K562 (cell line): ENCODE measurements around the gene ZNF296. TPM values are rescaled to one million over a fixed set of nuclear protein-coding genes. Genes with fewer than 3 reads are reported as not detected.

ENCODE experiments used
- AFF4 ChIP-seq: sonication (generic); formaldehyde crosslinking; IDR thresholded peaks from 2 replicates; pipeline ENCODE4 v1.8.0; 2023; ENCODE audit warnings: mild to moderate bottlenecking, missing genetic modification reagents
- ARID3A ChIP-seq: IDR thresholded peaks from 2 replicates; pipeline ENCODE4 v1.6.1; 2012; ENCODE audit warnings: low read depth, low read length, improper control_type of control experiment, borderline replicate concordance
- BMI1 ChIP-seq: fragments of 150-350 bp; IDR thresholded peaks from 2 replicates; pipeline ENCODE4 v1.6.1; 2014; ENCODE audit warnings: low read length
- CC2D1A ChIP-seq: fragments of 450-650 bp; IDR thresholded peaks from 2 replicates; pipeline ENCODE4 v1.6.1; 2017; ENCODE audit warnings: mild to moderate bottlenecking
- CHD2 ChIP-seq: IDR thresholded peaks from 2 replicates; pipeline ENCODE4 v1.6.1; 2011; ENCODE audit warnings: low read depth, low read length
- EP400 ChIP-seq: fragments of 450-650 bp; IDR thresholded peaks from 2 replicates; pipeline ENCODE4 v1.6.1; 2017; ENCODE audit warnings: antibody characterized with exemption, mild to moderate bottlenecking, moderate library complexity
- KHSRP ChIP-seq: fragments of 450-650 bp; IDR thresholded peaks from 2 replicates; pipeline ENCODE4 v1.6.1; 2017
- MIER1 ChIP-seq: fragments of 450-650 bp; IDR thresholded peaks from 2 replicates; pipeline ENCODE4 v1.6.1; 2016; ENCODE audit warnings: antibody characterized with exemption, mild to moderate bottlenecking, low read depth
- MXD1 ChIP-seq: fragments of 250-450 bp; sonication (Bioruptor Pico); IDR thresholded peaks from 2 replicates; pipeline ENCODE4 v1.8.0; 2021; ENCODE audit warnings: borderline replicate concordance, mild to moderate bottlenecking, moderate library complexity; ENCODE audit not compliant: poor library complexity, severe bottlenecking
- NR1H2 ChIP-seq: sonication (generic); formaldehyde crosslinking; IDR thresholded peaks from 2 replicates; pipeline ENCODE4 v1.4.0; 2020; ENCODE audit warnings: mild to moderate bottlenecking, missing genetic modification reagents
- POU5F1 ChIP-seq: fragments of 150-350 bp; IDR thresholded peaks from 2 replicates; pipeline ENCODE4 v1.6.1; 2014; ENCODE audit warnings: borderline replicate concordance, low read length, low read depth, mild to moderate bottlenecking; ENCODE audit not compliant: partially characterized antibody
- RBM22 ChIP-seq: fragments of 200-400 bp; formaldehyde crosslinking; IDR thresholded peaks from 2 replicates; pipeline ENCODE4 v1.6.1; 2018; ENCODE audit warnings: low read length, low read depth; ENCODE audit not compliant: poor library complexity, severe bottlenecking
- SMAD2 ChIP-seq: fragments of 150-350 bp; IDR thresholded peaks from 2 replicates; pipeline ENCODE4 v1.6.1; 2014; ENCODE audit warnings: low read depth, mild to moderate bottlenecking, low read length
- SNAPC5 ChIP-seq: fragments of 250-450 bp; sonication (Bioruptor Pico); IDR thresholded peaks from 2 replicates; pipeline ENCODE4 v1.8.0; 2021; ENCODE audit warnings: moderate library complexity, mild to moderate bottlenecking, inconsistent platforms
- TRIM28 ChIP-seq: fragments of 450-650 bp; IDR thresholded peaks from 2 replicates; pipeline ENCODE4 v1.6.1; 2017
- TSC22D4 ChIP-seq: fragments of 450-650 bp; IDR thresholded peaks from 2 replicates; pipeline ENCODE4 v1.6.1; 2016; ENCODE audit warnings: missing genetic modification characterization, missing biosample characterization, control low read depth
- ZNF384 ChIP-seq: IDR thresholded peaks from 2 replicates; pipeline ENCODE4 v1.6.1; 2012; ENCODE audit warnings: low read depth, low read length, improper control_type of control experiment
- ZNF586 ChIP-seq: fragments of 450-650 bp; formaldehyde crosslinking; conservative IDR thresholded peaks from 2 replicates; pipeline ENCODE4 v1.4.0; 2020; ENCODE audit warnings: mild to moderate bottlenecking, moderate library complexity
- ZNF778 ChIP-seq: fragments of 450-650 bp; formaldehyde crosslinking; IDR thresholded peaks from 2 replicates; pipeline ENCODE4 v1.4.0; 2020; ENCODE audit warnings: mild to moderate bottlenecking, moderate library complexity
- polyA plus RNA-seq, 8 experiments: library from polyadenylated mRNA; depleted of rRNA in 4 of 8; stranded (reverse) in 5 of 8; unstranded in 3 of 8; fragments of >200 nt; fragmentation: Nextera tagmentation in 2 of 8; fragmentation: Illumina TruSeq in 1 of 8; extraction: Ambion mirVana in 2 of 8; extraction: Trizol in 1 of 8; gene quantifications; 2 replicates each; pipeline versions ENCODE4 v1.2.1 to v1.2.3, GENCODE V29; 2011 to 2014; ENCODE audit warnings: inconsistent platforms in 1 of 8, missing spikeins in 1 of 8
- total RNA-seq, 7 experiments: library from RNA; depleted of rRNA in 6 of 7; stranded (reverse); fragments of >200 nt in 6 of 7; fragmentation: Illumina TruSeq in 2 of 7; extraction: Trizol in 2 of 7; gene quantifications; 2 replicates each; pipeline versions ENCODE4 v1.2.1 to v1.2.3, GENCODE V29; 2011 to 2021; ENCODE audit warnings: low replicate concordance in 1 of 7

The ZNF296 gene
- total and polyA plus RNA-seq, 9 of the 15 experiments (the other 6 are each of a cell fraction or from before 2014, with no cell fraction given): 0.03 to 8.8 (median 0.47) TPM; not detected in 1

- TF ChIP-seq AFF4 (peak; percentile 69), EP400 (peak; percentile 93), MXD1 (CRISPR knock-in tag) (peak; percentile 95), TRIM28 (no peak), NR1H2 (peak; percentile 69), ARID3A (no peak), CHD2 (peak; percentile 28; the same call in 1 of the 2 replicates), ZNF586 (CRISPR knock-in tag) (no peak), CC2D1A (no peak), ZNF384 (peak; percentile 55; the same call in 1 of the 2 replicates), RBM22 (peak; percentile 93), TSC22D4 (tag) (no peak), KHSRP (no peak), ZNF778 (CRISPR knock-in tag) (no peak), BMI1 (no peak), SNAPC5 (no peak), POU5F1 (no peak), MIER1 (no peak), SMAD2 (no peak)
Measured at GRCh38 chr19:45079063-45079910, 3.0 kb upstream of the ZNF296 start, which contains the start of gene GEMIN7 (continued).
